SK-N-MC (cell line): Measurements from ENCODE around the gene OPCML.

Experiments
- DNase-seq: peaks from one replicate; pipeline ENCODE4 v3.0.0-alpha.2; 2011; ENCODE audit warnings: low read depth, low spot score
- H3K27ac ChIP-seq: fragments of 200-600 bp; sonication (generic); 2 replicates; pipeline ENCODE4 v1.5.1; 2016; ENCODE audit warnings: mixed run types
- H3K36me3 ChIP-seq: fragments of 200-600 bp; sonication (generic); 2 replicates; pipeline ENCODE4 v1.6.1; 2017; ENCODE audit warnings: antibody characterized with exemption, low read length, mixed read lengths; ENCODE audit not compliant: insufficient read depth
- H3K4me3 ChIP-seq: fragments of 200-600 bp; sonication (generic); 2 replicates; pipeline ENCODE4 v1.5.1; 2016
- H3K9ac ChIP-seq: fragments of 200-600 bp; sonication (generic); 2 replicates; pipeline ENCODE4 v1.8.0; 2017; ENCODE audit warnings: mixed run types, mixed read lengths; ENCODE audit not compliant: insufficient read length
- H3K9me3 ChIP-seq: fragments of 200-600 bp; sonication (generic); 2 replicates; pipeline ENCODE4 v1.6.1; 2017; ENCODE audit warnings: low read depth, mild to moderate bottlenecking, antibody characterized with exemption, low read length, moderate library complexity, mixed read lengths
- EZH2 ChIP-seq: fragments of 200-600 bp; sonication (generic); IDR thresholded peaks from one replicate; pipeline ENCODE4 v1.6.1; 2017; ENCODE audit warnings: antibody characterized with exemption
- FOXP2 ChIP-seq: optimal IDR thresholded peaks from 2 replicates; pipeline ENCODE3; 2011; ENCODE audit warnings: mild to moderate bottlenecking, moderate library complexity; ENCODE audit not compliant: insufficient read depth; ENCODE audit errors: extremely low read length, control extremely low read depth
- POLR2AphosphoS5 ChIP-seq: IDR thresholded peaks from 2 replicates; pipeline ENCODE4 v1.6.1; 2012; ENCODE audit warnings: mild to moderate bottlenecking, low read depth, low read length, borderline replicate concordance

Gene OPCML

GRCh38 chr11:133479209-133479608 is 53.1 kb downstream of the OPCML start:
- H3K4me3 ChIP-seq = no peak overlapping the region
- no peak overlapping the region for H3K27ac ChIP-seq
- no peak for TF ChIP-seq FOXP2
- TF ChIP-seq EZH2 = no peak
- TF ChIP-seq POLR2AphosphoS5 = no peak
- H3K36me3 ChIP-seq = no peaks in the 10 kb centered on the region
- H3K9me3 ChIP-seq = no peaks in the 10 kb centered on the region
- H3K9ac ChIP-seq = no peak overlapping the region
- DNase-seq = no peak

GRCh38 chr11:133477251-133477625 is 55.1 kb downstream of the OPCML start:
- no peak for DNase-seq
- H3K4me3 ChIP-seq = no peak overlapping the region

DNA sequence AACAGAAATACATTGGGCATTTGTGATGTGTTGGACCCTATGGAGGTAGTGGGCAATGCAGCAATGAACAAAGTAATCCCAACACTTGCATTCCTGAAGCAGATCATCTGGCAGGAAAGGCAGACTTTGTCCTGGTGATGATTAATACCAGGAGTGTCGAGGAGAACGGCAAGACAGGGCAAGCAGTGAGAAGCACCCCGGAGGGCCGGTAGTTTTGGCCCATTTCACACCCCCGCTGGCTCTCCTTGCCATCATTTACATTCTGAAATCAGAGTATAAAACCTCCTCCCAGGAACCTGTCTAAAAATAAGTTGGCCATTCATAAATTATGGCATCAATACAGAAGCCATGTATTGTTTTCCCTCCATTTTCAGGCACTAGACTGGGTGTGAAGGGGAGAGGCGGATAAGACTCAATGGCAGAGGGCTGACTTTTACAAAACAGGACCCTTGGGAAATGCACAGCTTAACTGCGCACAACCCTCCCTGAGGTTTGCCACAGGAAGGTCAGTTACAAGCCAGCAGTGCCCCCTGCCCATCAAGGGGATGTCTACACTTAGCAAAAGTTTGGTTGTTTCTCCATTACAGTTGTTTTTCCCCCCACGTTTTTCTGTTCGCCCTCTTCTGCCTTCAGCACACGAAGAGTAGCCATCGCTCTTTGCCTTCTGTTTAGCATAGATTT is 55.6 kb downstream of the OPCML start:
- DNase-seq = no peak
- TF ChIP-seq POLR2AphosphoS5 (no peak), FOXP2 (no peak), EZH2 (no peak)
- Histone ChIP-seq H3K36me3 (no peaks in the 10 kb centered on the region), H3K9ac (no peak overlapping the region), H3K27ac (no peak overlapping the region), H3K9me3 (no peaks in the 10 kb centered on the region), H3K4me3 (no peak overlapping the region)

More at GRCh38 chr11:133477251-133477625, 55.1 kb downstream of the OPCML start:
- Histone ChIP-seq H3K27ac (no peak overlapping the region), H3K36me3 (no peaks in the 10 kb centered on the region), H3K9me3 (no peaks in the 10 kb centered on the region), H3K9ac (no peak overlapping the region)
- TF ChIP-seq FOXP2 = no peak
- TF ChIP-seq POLR2AphosphoS5 = no peak
- no peak for TF ChIP-seq EZH2

DNA sequence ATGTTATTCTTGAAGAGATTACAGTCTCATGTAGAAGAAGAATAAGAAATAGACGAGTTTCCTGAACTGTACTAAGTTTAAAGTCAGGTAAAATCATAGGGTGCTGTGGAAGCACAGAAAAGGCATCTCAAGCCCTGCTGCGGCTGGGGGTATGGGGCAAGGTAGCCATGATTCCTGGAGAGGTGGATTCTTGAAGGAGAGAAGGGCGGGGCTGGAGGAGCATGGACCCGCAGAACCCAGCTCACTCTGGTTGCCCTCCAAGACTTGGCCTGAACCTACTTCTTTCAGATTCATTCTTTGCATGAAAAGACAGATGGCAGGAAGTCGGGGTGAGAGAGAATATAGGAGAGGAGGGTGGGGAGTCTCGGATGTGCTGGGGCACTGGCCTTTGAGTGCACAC is 57.8 kb downstream of the OPCML start:
- no peak overlapping the region for H3K4me3 ChIP-seq

DNA sequence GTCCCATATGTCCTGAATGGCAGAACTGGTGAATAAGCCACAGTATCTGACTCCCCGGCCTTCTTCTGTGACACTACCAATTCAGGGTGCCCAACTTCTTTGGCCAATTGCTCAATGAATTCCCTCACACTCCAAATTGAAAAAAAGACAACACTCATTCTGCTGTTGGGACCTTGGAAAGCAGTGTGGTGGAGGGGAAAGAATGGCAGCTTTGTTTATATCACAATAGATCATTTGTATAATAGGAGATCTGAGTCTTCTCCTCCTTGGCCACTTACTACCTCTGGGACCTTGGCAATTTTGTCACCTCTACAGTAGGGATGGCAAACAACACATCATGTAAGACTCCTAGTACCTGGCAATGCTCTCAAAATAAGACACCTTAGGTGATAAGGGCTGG is 64.6 kb downstream of the OPCML start:
- H3K4me3 ChIP-seq = no peak overlapping the region
- DNase-seq = no peak
- TF ChIP-seq POLR2AphosphoS5 = no peak
- no peaks in the 10 kb centered on the region for H3K36me3 ChIP-seq
- no peak overlapping the region for H3K27ac ChIP-seq
- H3K9ac ChIP-seq = no peak overlapping the region
- H3K9me3 ChIP-seq = no peaks in the 10 kb centered on the region

More for the DNA sequence above, 57.8 kb downstream of the OPCML start:
- Histone ChIP-seq H3K36me3 (no peaks in the 10 kb centered on the region), H3K9me3 (no peaks in the 10 kb centered on the region), H3K9ac (no peak overlapping the region), H3K27ac (no peak overlapping the region)
- no peak for TF ChIP-seq POLR2AphosphoS5
- no peak for TF ChIP-seq EZH2
- TF ChIP-seq FOXP2 = no peak
- no peak for DNase-seq

GRCh38 chr11:133443206-133443747 is 89.0 kb downstream of the OPCML start:
- Histone ChIP-seq H3K36me3 (no peaks in the 10 kb centered on the region), H3K4me3 (no peak overlapping the region), H3K27ac (no peak overlapping the region)

DNA sequence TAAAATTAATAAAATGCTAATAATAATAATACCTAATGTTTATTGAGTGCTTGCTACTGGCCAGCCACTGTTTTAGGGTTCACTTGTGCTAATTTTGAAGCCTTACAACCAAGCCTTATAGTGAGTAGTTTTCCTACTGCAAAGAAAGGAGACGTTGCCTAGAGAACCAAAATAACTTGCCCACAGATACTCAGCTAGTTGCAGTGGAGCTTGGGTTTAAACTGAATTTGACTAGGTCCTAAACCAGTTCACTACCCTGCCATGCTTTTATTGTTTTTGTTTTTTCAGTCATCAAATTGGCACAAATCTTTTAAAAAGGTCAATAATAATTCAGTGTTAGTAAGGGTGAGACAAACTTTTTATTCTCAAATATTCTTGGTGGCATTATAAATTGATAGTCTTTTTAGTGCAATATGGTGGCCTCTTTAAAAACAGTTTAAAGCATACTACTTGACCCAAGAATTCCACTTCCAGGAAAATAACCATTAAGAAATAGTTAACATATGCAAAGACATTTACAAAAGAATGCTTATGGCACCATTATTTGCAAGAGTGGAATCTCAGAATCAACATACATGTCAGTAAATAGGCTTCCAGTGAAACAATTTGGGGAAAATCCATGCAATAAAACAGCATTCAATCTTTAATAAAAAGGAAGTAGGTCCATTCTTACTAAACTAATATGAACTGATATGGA is 90.2 kb downstream of the OPCML start:
- no peak overlapping the region for H3K27ac ChIP-seq
- H3K9me3 ChIP-seq = no peaks in the 10 kb centered on the region
- TF ChIP-seq POLR2AphosphoS5 (no peak), FOXP2 (no peak), EZH2 (no peak)
- no peak overlapping the region for H3K9ac ChIP-seq
- H3K4me3 ChIP-seq = no peak overlapping the region
- H3K36me3 ChIP-seq = no peaks in the 10 kb centered on the region
- DNase-seq = no peak

More at GRCh38 chr11:133443206-133443747, 89.0 kb downstream of the OPCML start:
- no peak for TF ChIP-seq POLR2AphosphoS5
- no peak for TF ChIP-seq FOXP2
- no peak for DNase-seq
- H3K9me3 ChIP-seq = no peaks in the 10 kb centered on the region
- H3K9ac ChIP-seq = no peak overlapping the region

DNA sequence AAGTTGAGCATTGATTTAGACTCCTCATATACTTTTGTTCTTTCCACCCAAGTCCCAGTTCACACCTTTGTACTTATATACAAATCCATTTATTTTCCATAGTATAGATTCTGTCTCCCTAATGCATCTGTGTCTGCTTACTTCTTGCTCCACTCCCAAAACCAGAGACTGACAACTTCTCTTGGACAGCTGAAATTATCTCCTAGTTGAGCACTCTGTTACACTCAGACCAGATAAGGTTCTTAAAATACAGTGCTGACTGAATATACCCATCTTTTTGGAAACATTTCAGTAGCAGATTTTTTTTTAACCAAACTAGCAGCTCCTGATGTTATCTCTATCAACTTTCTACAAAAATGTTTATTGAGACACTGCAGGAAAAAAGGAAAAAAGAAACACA is 106.3 kb downstream of the OPCML start:
- Histone ChIP-seq H3K9me3 (no peaks in the 10 kb centered on the region), H3K4me3 (no peak overlapping the region), H3K36me3 (no peaks in the 10 kb centered on the region), H3K9ac (no peak overlapping the region), H3K27ac (no peak overlapping the region)
- TF ChIP-seq EZH2 = no peak
- no peak for TF ChIP-seq FOXP2
- no peak for TF ChIP-seq POLR2AphosphoS5
- no peak for DNase-seq
